Vagina (tissue), 2 donors: ENCODE results near the gene FUCA1.

Source experiments
- CTCF ChIP-seq, 3 experiments: fragments of 450-650 bp in 2 of 3; fragments of 200-600 bp in 1 of 3; sonication (generic) in 1 of 3; IDR thresholded peaks; one replicate each; pipeline ENCODE4 v1.5.1; 2017 to 2019; ENCODE audit warnings: antibody characterized with exemption in 3 of 3, mild to moderate bottlenecking in 2 of 3, moderate library complexity in 2 of 3
- POLR2A ChIP-seq, 2 donors: fragments of 450-650 bp; IDR thresholded peaks; one replicate each; pipeline ENCODE4 v1.6.1; 2017; ENCODE audit warnings: antibody characterized with exemption in 2 of 2, mild to moderate bottlenecking in 2 of 2, moderate library complexity in 2 of 2
- POLR2AphosphoS5 ChIP-seq, 2 donors: sonication (generic); formaldehyde crosslinking; IDR thresholded peaks; one replicate each; pipeline ENCODE4 v1.9.0; 2017; ENCODE audit warnings: antibody characterized with exemption in 2 of 2, mild to moderate bottlenecking in 2 of 2, low read depth in 1 of 2; ENCODE audit not compliant: insufficient read depth in 1 of 2

GRCh38 chr1:23862640-23863039 lies 5.5 kb downstream of the FUCA1 start:
- TF ChIP-seq CTCF (IDR thresholded peaks at IDR 0.05) (no peak), POLR2A (IDR thresholded peaks at IDR 0.05) (no peak), POLR2AphosphoS5 (IDR thresholded peaks at IDR 0.05; ENCODE audit: insufficient read depth in 1 of 2, low read depth in 1 of 2) (no peak)
